Lower leg skin (tissue), 3 donors: ENCODE data around the gene PMF1.

ENCODE experiments used
- CTCF ChIP-seq, 3 donors: fragments of 450-650 bp; IDR thresholded peaks; one replicate each; pipeline ENCODE4 v1.5.1; 2016; ENCODE audit warnings: antibody characterized with exemption in 3 of 3, mild to moderate bottlenecking in 3 of 3, moderate library complexity in 2 of 3
- POLR2A ChIP-seq, 2 donors: fragments of 450-650 bp; IDR thresholded peaks; one replicate each; pipeline ENCODE4 v1.6.1; 2016 to 2017; ENCODE audit warnings: antibody characterized with exemption in 2 of 2, mild to moderate bottlenecking in 1 of 2, moderate library complexity in 1 of 2

GRCh38 chr1:156236164-156236563 is 23.4 kb downstream of the PMF1 start:
- no peak for TF ChIP-seq CTCF (IDR thresholded peaks at IDR 0.05)
- no peak for TF ChIP-seq POLR2A (IDR thresholded peaks at IDR 0.05)
